ENCODE data around the gene MUSTN1.

GRCh38 chr3:52833202-52833601, 1.6 kb downstream of the MUSTN1 start:
- no peak for TF ChIP-seq CTCF (IDR thresholded peaks at IDR 0.05; ENCODE audit: low read length)
- no peak for TF ChIP-seq EZH2 (IDR thresholded peaks at IDR 0.05; ENCODE audit: borderline replicate concordance, low read length)
